ENCODE results near the gene TRIM16. TPM values are rescaled to one million over a fixed set of nuclear protein-coding genes. Genes with fewer than 3 reads are reported as not detected.

The TRIM16 gene
- total and polyA plus RNA-seq, 2 of the 8 experiments (the other 6 are each of a cell fraction or from before 2014, with no cell fraction given) = 15.2 to 29.1 TPM

- FAIRE-seq (no peak), DNase-seq (ENCODE audit: low read depth in 1 of 2, low spot score in 2 of 2) (peak in 1 of 2 experiments; percentile 43)
- Histone ChIP-seq H2BK20ac (ENCODE audit: low read length) (no peak overlapping the region), H2AFZ (ENCODE audit: low read length) (no peak overlapping the region), H2AK5ac (ENCODE audit: low read depth, low read length) (peak overlapping the region; percentile 43; the same call in 1 of the 2 replicates), H2BK5ac (ENCODE audit: low read depth, low read length) (no peak overlapping the region; the same call in 1 of the 2 replicates), H4K91ac (replicated peaks; ENCODE audit: insufficient read length, low read length) (peak overlapping the region; percentile 59), H4K5ac (ENCODE audit: insufficient read length, low read depth, low read length) (no peak overlapping the region), H3K27me3 (replicated peaks in 1 of 4; ENCODE audit: control insufficient read depth in 3 of 4, extremely low read depth in 1 of 4, insufficient read depth in 3 of 4, low read length in 3 of 4) (no peaks in the 10 kb centered on the region), H3K4me2 (ENCODE audit: insufficient read depth in 1 of 2, low read depth in 2 of 2, low read length in 2 of 2) (peak overlapping the region; percentile 34 to 38), H3K36me3 (ENCODE audit: control insufficient read depth in 2 of 4, insufficient read depth in 4 of 4, low read length in 3 of 4) (no peaks in the 10 kb centered on the region; a peak in 1 of 8 replicates), H3K4me3 (ENCODE audit: extremely low read depth in 1 of 4, insufficient read depth in 2 of 4, low read depth in 3 of 4, low read length in 4 of 4) (peak overlapping the region in 1 of 4 experiments; percentile 8; a peak in 1 of 8 replicates), H2BK12ac (ENCODE audit: low read depth, low read length) (no peak overlapping the region), H3K27ac (ENCODE audit: low read depth, low read length) (no peak overlapping the region), H2BK120ac (replicated peaks; ENCODE audit: low read depth, low read length) (no peak overlapping the region), H3K14ac (ENCODE audit: insufficient read length) (no peak overlapping the region), H3K23ac (ENCODE audit: insufficient read length) (no peak overlapping the region), H3K79me2 (ENCODE audit: control insufficient read depth in 1 of 2, insufficient read depth in 2 of 2, low read length in 2 of 2) (no peaks in the 10 kb centered on the region), H3K9me3 (ENCODE audit: insufficient read depth in 2 of 2, low read depth in 1 of 2, low read length in 1 of 2) (no peaks in the 10 kb centered on the region), H3K4me1 (replicated peaks in 1 of 4; ENCODE audit: control insufficient read depth in 3 of 4, insufficient read depth in 4 of 4, low read length in 3 of 4) (peaks cover 0 to 10% (median 7%) of the 10 kb centered on the region in 4 experiments; a peak in 4 of 7 replicates), H3K56ac (replicated peaks; ENCODE audit: insufficient read length, low read depth, low read length) (no peak overlapping the region), H4K20me1 (replicated peaks in 1 of 2; ENCODE audit: control insufficient read depth in 1 of 2, insufficient read depth in 2 of 2, low read length in 2 of 2) (no peaks in the 10 kb centered on the region), H3K18ac (ENCODE audit: extremely low read depth, low read length) (peak overlapping the region; percentile 81; the same call in 1 of the 2 replicates), H3K9ac (replicated peaks in 1 of 4; ENCODE audit: extremely low read depth in 1 of 4, low read depth in 3 of 4, low read length in 3 of 4) (no peak overlapping the region), H4K8ac (ENCODE audit: extremely low read depth, insufficient read depth, low read length) (no peak overlapping the region; the same call in 1 of the 2 replicates), H3K23me2 (ENCODE audit: low read depth, low read length) (no peaks in the 10 kb centered on the region), H2BK15ac (ENCODE audit: low read length) (no peak overlapping the region), H3K4ac (replicated peaks; ENCODE audit: insufficient read length, low read depth, low read length) (no peak overlapping the region), H3K79me1 (ENCODE audit: low read depth, low read length) (no peaks in the 10 kb centered on the region)
- CTCF ChIA-PET (ENCODE audit: partially characterized antibody) = interaction anchor here (2.4 kb wide), 1 partner anchor 9 kb away, joined by 8 read pairs; no protein-coding TSS in a partner anchor
- WGBS, 2 experiments (ENCODE audit: extremely low coverage in 1 of 2, insufficient coverage in 1 of 2, insufficient read length in 1 of 2, insufficient replicate concordance in 2 of 2, low coverage in 1 of 2, low lambda C conversion rate in 2 of 2, missing lambda C conversion rate in 1 of 2) = 52% methylated on average over 8 of the region's 8 CpGs; no CpG with 5 or more reads in 1 of the 2 experiments
- POLR2A ChIA-PET (ENCODE audit: partially characterized antibody) = interaction anchor here (0.6 kb wide), 1 partner anchor 355 kb away, joined by 3 read pairs; no protein-coding TSS in a partner anchor
- TF ChIP-seq SIN3A (conservative IDR thresholded peaks at IDR 0.05 in 1 of 2, IDR thresholded peaks at IDR 0.05 in 1 of 2; ENCODE audit: low read depth in 1 of 2, low read length in 2 of 2) (no peak), MAX (IDR thresholded peaks at IDR 0.05) (peak; percentile 62), CREB1 (IDR thresholded peaks at IDR 0.05) (no peak), POLR2A (IDR thresholded peaks at IDR 0.05; ENCODE audit: control extremely low read depth in 1 of 2, low read depth in 2 of 2, low read length in 2 of 2) (peak in 1 of 2 experiments; percentile 33; a peak in 1 of 3 replicates), PHF8 (conservative IDR thresholded peaks at IDR 0.05; ENCODE audit: low read depth, low read length) (no peak), USF2 (IDR thresholded peaks at IDR 0.05; ENCODE audit: low read length) (peak; percentile 61)
Observed at GRCh38 chr17:15651583-15652110, 32.5 kb downstream of the TRIM16 start.

Data from H1 (cell line).